ENCODE results near the gene ZNF443.
A peak's percentile ranks its signal among the peaks of the same experiment; 100 is the strongest.
"Not testable (repeated sequence)": the region's sequence is repeated elsewhere in the genome, so short reads cannot be mapped to it uniquely, and the experiment has no call there.

The ZNF443 gene

GRCh38 chr19:12440541-12441316 lies at the start of gene ZNF443:
Gene ZNF443, minus strand, starts transcription at chr19:12441021. Its CDS starts 107 bp downstream, at chr19:12440914.
- DNase-seq (ENCODE audit: low read depth) = peak; percentile 97

DNA sequence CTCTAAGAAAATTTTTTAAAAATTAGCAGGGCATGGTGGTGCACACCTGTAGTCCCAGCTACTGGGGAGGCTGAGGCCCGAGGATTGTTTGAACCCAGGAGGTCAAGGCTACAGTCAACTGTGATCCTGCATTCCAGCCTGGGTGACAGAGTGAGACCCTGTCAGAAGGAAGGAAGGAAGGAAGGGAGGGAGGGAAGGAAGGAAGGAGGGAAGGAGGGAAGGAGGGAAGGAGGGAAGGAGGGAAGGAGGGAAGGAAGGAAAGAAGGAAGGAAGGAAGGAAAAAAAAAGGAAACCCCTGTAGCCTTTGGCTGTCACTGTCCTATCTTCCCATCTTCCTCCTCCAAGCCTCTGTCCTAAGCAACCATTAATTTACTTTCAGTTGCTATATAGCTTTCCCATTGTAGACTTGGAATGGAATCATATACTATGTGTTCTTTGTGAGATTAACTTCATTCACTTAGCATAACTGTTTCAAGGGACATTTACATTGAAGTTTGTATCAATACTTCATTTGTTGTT lies 45.5 kb upstream of the ZNF443 start:
- not testable (repeated sequence) for DNase-seq (ENCODE audit: low read depth)

DNA sequence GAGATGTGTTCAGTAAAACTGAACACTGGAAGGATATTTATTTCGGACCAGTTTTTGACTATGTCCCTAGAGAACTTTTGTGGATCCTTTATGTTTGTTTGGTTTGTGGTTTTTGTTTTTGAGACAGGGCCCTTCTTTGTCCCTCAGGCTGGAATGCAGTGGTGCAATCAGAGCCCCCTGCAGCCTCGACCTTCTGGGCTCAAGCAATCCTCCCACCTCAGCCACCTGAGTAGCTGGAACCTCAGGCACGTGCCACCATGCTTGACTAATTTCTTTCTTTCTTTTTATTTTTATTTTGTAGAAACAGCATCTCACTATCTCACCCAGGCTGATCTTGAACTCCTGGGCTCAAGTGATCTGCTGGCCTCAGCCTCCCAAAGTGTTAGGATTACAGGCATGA lies 44.8 kb upstream of the ZNF443 start:
- no peak for DNase-seq (ENCODE audit: low read depth)

- no peak for DNase-seq (ENCODE audit: low read depth)
Observed at GRCh38 chr19:12485052-12485416, 44.2 kb upstream of the ZNF443 start.

DNA sequence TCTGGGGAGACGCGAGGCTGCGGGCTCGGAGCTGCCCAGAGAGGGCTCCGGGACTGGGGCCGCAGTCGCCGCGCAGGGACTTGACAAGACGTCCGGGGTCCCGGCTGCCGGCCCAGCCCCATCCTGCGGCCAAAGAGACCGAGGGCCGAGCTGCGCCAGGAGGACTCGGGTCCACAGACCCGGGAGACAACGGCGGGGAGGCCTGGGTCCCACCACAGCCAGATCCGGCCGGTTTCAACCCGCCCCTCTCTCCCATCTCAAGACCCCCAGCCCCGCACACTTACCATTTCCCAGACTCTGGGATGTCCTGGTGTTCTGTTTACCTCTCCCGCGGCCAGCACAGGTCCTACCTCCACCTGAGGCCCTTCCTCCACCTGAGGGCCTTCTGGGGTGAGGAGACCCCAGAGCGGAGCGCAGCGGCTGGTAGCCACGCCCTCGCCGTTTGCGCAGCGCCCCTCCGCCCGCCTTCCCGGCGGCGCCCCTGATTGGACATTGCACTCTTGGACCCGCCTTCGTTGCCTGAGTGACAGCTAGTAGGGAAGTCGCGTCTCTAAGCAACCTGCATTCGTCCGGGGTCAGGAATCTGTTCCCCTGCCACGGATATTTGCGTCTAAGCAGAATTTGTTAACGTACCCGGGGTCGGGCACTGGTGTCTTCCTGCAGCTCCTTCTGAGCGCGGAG lies 43.7 kb upstream of the ZNF443 start, which contains the start of gene ZNF709:
Gene ZNF709, minus strand, starts transcription at position 446 of the 681 bp plus-strand sequence. Its CDS starts 159 bp downstream, at position 287.
- DNase-seq (ENCODE audit: low read depth) = peak; percentile 85

- no peak for DNase-seq (ENCODE audit: low read depth)
Observed at GRCh38 chr19:12484011-12484370, 43.2 kb upstream of the ZNF443 start.

GRCh38 chr19:12482509-12482886 lies 41.7 kb upstream of the ZNF443 start:
- peak; percentile 16 for DNase-seq (ENCODE audit: low read depth)

DNA sequence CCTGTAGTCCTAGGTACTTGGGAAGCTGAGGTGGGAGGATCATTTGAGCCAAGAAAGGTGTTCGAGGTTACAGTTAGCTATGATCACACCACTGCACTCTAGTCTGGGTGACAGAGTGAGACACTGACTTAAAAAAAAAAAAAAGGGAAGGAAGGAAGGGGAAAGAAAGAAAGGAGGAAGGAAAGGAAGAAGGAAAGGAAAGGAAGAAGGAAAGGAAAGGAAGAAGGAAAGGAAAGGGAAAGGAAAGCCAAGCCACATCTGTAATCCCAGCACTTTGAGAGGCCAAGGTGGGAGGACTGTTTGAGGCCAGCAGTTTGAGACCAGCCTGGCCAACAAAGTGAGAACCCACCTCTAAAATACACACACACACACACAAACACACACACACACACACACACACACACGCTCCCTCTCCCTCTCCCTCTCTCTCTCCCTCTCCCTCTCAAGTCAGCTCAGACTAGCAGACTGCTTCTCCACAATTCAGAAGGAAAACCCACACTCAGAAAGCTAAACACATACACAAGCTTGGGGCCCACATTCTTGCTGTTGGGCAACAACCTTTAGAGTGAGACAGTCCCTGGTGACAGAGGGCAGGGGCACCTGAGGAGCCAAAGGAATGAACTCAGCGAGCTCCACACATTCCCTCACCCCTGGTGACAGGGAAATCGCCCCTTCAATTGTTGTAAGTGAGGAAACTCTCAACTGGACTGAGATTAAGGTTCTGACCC lies 41.1 kb upstream of the ZNF443 start:
- DNase-seq (ENCODE audit: low read depth) = no peak

GRCh38 chr19:12478234-12478941 lies 37.6 kb upstream of the ZNF443 start:
- DNase-seq (ENCODE audit: low read depth) = no peak

DNA sequence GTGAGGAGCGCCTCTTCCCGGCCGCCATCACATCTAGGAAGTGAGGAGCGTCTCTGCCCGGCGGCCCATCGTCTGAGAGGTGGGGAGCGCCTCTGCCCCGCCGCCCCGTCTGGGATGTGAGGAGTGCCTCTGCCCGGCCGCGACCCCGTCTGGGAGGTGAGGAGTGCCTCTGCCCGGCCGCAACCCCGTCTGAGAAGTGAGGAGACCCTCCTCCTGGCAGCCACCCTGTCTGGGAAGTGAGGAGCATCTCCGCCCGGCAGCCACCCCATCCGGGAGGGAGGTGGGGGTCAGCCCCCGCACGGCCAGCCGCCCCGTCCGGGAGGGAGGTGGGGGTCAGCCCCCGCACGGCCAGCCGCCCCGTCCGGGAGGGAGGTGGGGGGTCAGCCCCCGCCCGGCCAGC lies 26.8 kb upstream of the ZNF443 start:
- not testable (repeated sequence) for DNase-seq (ENCODE audit: low read depth)

DNA sequence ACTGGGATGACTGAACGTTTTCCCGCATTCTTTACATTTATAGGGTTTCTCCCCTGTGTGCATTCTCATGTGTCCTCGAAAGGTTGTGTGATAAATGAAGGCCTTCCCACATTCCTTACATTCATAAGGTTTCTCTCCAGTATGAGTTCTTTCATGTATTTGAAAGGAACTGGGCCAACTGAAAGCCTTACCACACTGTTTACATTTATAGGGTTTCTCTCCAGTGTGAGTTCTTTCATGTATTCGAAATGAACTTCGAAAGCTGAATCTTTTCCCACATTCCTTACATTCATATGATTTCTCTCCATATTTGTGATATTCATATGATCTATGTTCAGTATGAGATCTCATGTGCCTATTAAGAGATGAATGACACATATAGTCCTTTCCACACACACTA lies 24.4 kb upstream of the ZNF443 start:
- peak; percentile 1 for DNase-seq (ENCODE audit: low read depth)

DNA sequence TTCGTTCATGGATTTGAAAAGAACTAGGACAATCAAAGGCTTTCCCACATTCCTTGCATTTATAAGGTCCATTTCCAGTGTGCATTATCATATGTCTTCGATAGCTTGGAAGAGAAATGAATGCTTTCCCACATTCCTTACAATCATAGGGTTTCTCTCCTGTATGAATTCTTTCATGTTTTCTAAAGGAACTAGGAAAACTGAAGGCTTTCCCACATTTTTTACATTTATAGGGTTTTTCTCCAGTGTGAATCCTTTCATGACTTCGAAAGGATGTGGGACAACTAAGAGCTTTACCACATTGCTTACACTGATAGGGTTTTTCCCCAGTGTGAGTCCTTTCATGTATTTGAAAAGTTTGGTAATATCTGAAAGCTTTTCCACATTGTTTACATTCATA lies 23.9 kb upstream of the ZNF443 start:
- DNase-seq (ENCODE audit: low read depth) = no peak

- not testable (repeated sequence) for DNase-seq (ENCODE audit: low read depth)
Observed at GRCh38 chr19:12464139-12464538, 23.3 kb upstream of the ZNF443 start.

GRCh38 chr19:12453495-12453894 lies 12.7 kb upstream of the ZNF443 start:
- DNase-seq (ENCODE audit: low read depth) = no peak

GRCh38 chr19:12450844-12451243 lies 10.0 kb upstream of the ZNF443 start:
- DNase-seq (ENCODE audit: low read depth) = no peak

GRCh38 chr19:12448808-12449207 lies 8.0 kb upstream of the ZNF443 start:
- no peak for DNase-seq (ENCODE audit: low read depth)

GRCh38 chr19:12439686-12440540 lies 908 bp downstream of the ZNF443 start:
- DNase-seq (ENCODE audit: low read depth) = peak; percentile 38

GRCh38 chr19:12430726-12431299 lies 10.0 kb downstream of the ZNF443 start:
- not testable (repeated sequence) for DNase-seq (ENCODE audit: low read depth)

DNA sequence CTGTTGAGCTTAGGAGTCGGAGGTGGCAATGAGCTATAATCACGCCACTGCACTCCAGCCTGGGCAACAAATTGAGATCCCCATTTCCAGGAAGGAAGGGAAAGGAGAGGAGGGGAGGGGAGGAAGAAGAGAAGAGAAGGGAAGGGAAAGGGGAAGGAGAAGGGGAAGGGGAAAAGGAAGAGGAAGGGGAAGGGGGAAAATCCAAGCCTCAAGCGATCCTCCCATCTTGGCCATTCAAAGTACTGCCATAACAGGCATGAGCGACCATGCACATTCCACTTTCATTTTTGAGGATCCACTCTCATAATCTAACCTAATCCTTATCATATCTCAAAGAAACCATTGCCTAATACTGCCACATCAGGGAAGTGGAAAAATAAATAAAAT lies 14.9 kb downstream of the ZNF443 start:
- no peak for DNase-seq (ENCODE audit: low read depth)

DNA sequence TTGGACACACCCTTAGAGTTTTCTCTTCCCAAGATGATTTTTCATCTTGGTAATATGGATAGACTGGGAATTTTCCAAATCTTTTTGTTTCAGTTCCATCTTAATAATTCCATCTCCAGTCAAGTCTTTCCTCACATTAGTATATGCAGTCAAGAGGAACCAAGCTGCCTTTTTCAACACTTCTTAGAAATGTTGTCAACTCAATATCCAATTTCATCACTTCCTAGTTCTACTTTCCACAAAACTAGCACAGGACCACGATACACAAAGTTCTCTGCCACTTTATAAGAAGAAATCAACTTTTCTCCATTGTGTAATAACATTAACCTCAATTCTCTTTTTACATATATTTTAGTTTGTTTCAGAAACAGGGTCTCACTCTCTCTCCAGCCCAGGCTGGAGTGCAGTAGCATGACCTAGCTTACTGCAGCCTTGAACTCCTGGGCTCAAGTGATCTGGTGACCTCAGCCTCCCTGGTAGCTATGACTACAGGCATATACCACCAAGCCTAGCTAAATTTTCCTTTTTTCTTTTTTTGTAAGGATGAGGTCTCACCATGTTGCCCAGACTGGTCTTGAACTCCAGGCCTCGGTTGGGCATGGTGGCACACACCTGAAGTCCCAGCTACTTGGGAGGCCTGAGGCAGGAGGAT lies 15.5 kb downstream of the ZNF443 start:
- no peak for DNase-seq (ENCODE audit: low read depth)
